PFSK-1 (cell line): Measurements from ENCODE around the gene ADAM33.

Source experiments
- FOXP2 ChIP-seq: optimal IDR thresholded peaks from 2 replicates; pipeline ENCODE3; 2011; ENCODE audit warnings: borderline replicate concordance, control low read depth, inconsistent platforms; ENCODE audit not compliant: insufficient read depth; ENCODE audit errors: extremely low read length, extremely low read depth
- POLR2AphosphoS5 ChIP-seq: IDR thresholded peaks from 2 replicates; pipeline ENCODE4 v1.6.1; 2012; ENCODE audit warnings: low read depth, mild to moderate bottlenecking, control low read depth, low read length, moderate library complexity
- SIN3A ChIP-seq: IDR thresholded peaks from 2 replicates; pipeline ENCODE4 v1.6.1; 2012; ENCODE audit warnings: mild to moderate bottlenecking, low read length, moderate library complexity, borderline replicate concordance; ENCODE audit not compliant: insufficient read depth
- TAF1 ChIP-seq: IDR thresholded peaks from 2 replicates; pipeline ENCODE4 v1.6.1; 2012; ENCODE audit warnings: low read length, control low read depth, borderline replicate concordance; ENCODE audit not compliant: insufficient read depth
- TF ChIP-seq, protein P1 (sequence below), 2 experiments: IDR thresholded peaks; 2 replicates each; pipeline versions ENCODE4 v1.6.1 to v1.8.0; 2011 to 2012; ENCODE audit warnings: low read depth in 2 of 2, low read length in 2 of 2, control low read depth in 1 of 2, inconsistent platforms in 1 of 2, mild to moderate bottlenecking in 1 of 2, moderate library complexity in 1 of 2; ENCODE audit not compliant: insufficient read depth in 1 of 2

The ADAM33 gene

DNA sequence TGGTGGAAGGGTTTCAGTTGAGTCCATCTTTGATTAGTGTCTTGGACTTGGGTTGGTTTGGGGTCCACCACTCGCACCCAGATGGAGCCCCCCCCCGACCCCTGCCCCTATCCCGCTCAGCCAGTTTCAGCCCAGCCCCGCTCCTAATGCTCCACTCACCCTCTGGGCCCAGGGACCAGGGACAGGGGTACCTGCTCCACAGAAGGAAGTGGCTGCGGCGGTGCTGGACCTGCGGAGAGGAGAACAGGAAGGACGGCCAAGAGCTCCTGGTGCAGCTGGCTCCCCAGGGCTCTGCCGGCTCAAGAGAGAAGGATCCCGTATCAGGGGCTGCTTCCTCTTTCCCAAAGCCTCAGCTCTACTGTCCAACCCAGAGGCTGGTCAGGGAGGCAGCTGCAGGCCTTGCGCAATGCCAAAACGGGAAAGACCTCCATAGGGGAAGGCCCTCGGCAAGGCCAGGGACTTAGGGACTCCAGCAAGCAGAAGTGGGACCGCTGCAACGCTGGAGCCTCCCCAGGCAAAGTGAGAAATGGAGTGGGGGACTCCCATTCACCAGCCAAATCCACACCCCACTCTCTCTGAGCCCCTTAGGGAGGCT, 30.6 kb upstream of the ADAM33 start, which contains the start of gene SIGLEC1:
Gene SIGLEC1, minus strand, starts transcription at position 322 of the 595 bp plus-strand sequence. CDS start 5,472 bp downstream, outside the sequence.
- TF ChIP-seq SIN3A, result no peak
- TF ChIP-seq TAF1, result no peak
- no peak for TF ChIP-seq POLR2AphosphoS5
- TF ChIP-seq FOXP2, result no peak
- TF ChIP-seq, protein P1, sequence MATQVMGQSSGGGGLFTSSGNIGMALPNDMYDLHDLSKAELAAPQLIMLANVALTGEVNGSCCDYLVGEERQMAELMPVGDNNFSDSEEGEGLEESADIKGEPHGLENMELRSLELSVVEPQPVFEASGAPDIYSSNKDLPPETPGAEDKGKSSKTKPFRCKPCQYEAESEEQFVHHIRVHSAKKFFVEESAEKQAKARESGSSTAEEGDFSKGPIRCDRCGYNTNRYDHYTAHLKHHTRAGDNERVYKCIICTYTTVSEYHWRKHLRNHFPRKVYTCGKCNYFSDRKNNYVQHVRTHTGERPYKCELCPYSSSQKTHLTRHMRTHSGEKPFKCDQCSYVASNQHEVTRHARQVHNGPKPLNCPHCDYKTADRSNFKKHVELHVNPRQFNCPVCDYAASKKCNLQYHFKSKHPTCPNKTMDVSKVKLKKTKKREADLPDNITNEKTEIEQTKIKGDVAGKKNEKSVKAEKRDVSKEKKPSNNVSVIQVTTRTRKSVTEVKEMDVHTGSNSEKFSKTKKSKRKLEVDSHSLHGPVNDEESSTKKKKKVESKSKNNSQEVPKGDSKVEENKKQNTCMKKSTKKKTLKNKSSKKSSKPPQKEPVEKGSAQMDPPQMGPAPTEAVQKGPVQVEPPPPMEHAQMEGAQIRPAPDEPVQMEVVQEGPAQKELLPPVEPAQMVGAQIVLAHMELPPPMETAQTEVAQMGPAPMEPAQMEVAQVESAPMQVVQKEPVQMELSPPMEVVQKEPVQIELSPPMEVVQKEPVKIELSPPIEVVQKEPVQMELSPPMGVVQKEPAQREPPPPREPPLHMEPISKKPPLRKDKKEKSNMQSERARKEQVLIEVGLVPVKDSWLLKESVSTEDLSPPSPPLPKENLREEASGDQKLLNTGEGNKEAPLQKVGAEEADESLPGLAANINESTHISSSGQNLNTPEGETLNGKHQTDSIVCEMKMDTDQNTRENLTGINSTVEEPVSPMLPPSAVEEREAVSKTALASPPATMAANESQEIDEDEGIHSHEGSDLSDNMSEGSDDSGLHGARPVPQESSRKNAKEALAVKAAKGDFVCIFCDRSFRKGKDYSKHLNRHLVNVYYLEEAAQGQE (IDR thresholded peaks at IDR 0.05; ENCODE audit: insufficient read depth in 1 of 2, low read depth in 2 of 2, low read length in 2 of 2), result no peak

DNA sequence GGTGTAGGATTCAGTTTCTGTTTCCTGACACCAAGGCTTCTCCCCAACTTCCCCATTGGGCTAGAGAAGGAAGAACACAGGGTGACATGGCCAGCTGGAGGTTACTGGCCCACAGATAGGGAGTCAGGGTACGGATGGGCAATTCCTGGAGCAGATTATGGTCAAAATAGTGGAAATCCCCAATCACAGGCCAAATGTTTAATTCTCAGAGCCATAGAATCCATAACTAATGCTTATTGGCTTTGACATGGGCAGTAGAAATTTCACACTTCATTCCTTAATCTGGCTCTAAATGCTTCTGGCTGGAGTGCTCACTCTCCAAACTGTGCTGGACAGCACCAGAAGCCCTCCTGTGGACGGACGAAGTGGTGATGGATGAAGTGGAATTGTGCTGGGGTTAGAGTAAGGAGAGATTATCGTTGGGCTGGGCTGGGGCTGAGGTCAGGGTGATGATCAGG, 29.7 kb upstream of the ADAM33 start:
- no peak for TF ChIP-seq TAF1
- TF ChIP-seq, protein P1 (IDR thresholded peaks at IDR 0.05; ENCODE audit: insufficient read depth in 1 of 2, low read depth in 2 of 2, low read length in 2 of 2), result peak in 1 of 2 experiments; percentile 80; a peak in 2 of 4 replicates

GRCh38 chr20:3710703-3711483, 29.1 kb upstream of the ADAM33 start:
- TF ChIP-seq SIN3A (no peak), TAF1 (no peak), POLR2AphosphoS5 (no peak), FOXP2 (no peak)
- TF ChIP-seq, protein P1 (IDR thresholded peaks at IDR 0.05; ENCODE audit: insufficient read depth in 1 of 2, low read depth in 2 of 2, low read length in 2 of 2), result no peak

- no peak for TF ChIP-seq TAF1
- TF ChIP-seq POLR2AphosphoS5, result no peak
- TF ChIP-seq, protein P1 (IDR thresholded peaks at IDR 0.05; ENCODE audit: insufficient read depth in 1 of 2, low read depth in 2 of 2, low read length in 2 of 2), result no peak
- no peak for TF ChIP-seq SIN3A
- TF ChIP-seq FOXP2, result no peak
Observed at GRCh38 chr20:3710011-3710466, 28.2 kb upstream of the ADAM33 start.
